GM18511 (cell line): Measurements from ENCODE around the gene SFTA2.
"Not testable (repeated sequence)": the region's sequence is repeated elsewhere in the genome, so short reads cannot be mapped to it uniquely, and the experiment has no call there.

Experiments used
- ATAC-seq: cut with Tn5 transposase; IDR thresholded peaks from one replicate; pipeline ENCODE4 v1.9.1; 2021; ENCODE audit warnings: mild to moderate bottlenecking, moderate library complexity; ENCODE audit not compliant: unreplicated experiment

SFTA2 gene

DNA sequence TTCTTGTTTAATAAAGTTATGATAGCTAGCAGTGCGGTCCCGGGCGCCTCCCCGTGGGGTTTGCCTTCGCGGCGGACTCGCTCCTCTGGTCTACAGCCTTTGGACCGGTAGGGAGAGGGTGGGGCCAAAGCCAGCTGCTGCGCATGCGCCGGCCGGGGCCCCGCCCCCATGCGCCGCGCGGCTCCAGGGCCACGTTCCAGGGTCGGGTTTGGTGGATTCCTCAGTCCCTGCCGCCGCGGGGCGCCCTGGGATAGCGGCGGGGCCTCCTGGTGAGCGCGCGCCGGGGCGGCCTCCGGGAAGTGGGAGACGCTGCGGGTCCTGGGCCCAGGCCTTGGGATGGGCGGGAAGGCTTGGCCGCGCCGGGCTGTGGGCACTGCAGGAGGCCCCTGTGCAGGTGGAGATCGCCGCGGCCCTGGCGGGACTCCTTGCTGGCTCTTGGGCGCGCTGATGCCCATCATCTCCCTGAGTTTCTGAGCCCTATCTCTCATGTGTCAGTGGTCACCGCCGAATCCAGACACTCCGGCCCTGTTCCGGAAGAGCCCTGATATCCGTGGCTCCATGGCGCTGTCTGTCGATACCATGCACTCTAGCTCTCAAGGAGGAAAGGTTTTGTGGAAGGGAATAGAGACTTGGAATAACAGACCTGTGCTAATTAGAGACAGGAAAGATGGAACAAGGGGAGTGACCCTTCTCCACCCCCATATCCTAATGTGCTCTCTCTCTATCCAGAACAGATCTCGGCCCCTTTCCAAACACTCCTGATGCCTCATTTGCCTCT, 17.7 kb downstream of the SFTA2 start, which contains the start of gene VARS2:
Gene VARS2, plus strand, starts transcription at position 163 of the 778 bp plus-strand sequence. Its CDS starts 599 bp downstream, at position 762.
- ATAC-seq, result peak; percentile 90

DNA sequence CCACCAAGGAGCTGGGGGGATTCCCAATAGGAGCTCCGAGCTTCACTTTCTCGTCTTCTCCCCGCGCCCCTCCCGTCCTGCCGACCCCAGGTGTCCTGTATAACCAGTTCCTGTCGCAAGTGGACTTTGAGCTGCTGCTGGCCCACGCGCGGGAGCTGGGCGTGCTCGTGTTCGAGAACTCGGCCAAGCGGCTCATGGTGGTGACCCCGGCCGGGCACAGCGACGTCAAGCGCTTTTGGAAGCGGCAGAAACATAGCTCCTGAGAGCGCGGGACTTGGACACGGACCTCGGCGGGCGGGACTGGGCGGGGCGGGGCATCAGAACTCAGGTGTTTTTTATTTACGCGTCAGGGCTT, 18.3 kb downstream of the SFTA2 start:
- no peak for ATAC-seq

DNA sequence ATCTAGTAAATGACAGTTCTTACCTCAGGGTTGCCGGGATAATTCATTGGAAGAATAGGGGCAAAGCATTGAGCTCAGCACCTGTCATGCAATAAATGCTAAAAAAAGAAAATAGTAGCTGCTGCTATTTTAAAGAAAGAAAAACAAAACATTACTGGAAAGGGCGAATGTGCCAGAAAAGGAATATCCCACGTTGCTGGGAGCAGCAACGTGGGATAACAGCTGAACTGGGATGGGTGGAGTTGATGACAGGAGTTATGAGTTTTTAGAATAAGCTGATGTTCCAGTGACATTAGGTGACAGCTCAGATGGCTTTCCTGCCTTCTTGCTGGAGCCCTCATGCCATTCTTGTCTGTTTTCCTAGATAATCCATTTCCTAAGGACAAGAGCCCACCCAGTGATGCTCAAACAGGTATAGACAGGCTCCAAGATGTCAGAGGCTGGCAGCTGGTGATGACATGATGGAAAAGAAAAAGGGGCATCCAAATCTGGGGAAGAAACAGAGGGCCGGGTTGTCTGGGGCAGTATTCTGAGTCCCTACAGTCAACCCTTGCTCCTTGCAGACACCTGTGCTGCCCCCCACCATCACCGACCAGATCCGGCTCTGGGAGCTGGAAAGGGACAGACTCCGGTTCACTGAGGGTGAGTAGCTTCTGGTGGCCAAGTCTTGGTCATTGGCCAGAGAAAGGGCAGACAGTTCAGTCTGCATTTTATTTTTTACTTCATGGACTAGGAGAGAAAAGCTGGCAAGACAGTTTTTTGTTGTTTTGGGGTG, 19.0 kb downstream of the SFTA2 start:
- ATAC-seq, result no peak

DNA sequence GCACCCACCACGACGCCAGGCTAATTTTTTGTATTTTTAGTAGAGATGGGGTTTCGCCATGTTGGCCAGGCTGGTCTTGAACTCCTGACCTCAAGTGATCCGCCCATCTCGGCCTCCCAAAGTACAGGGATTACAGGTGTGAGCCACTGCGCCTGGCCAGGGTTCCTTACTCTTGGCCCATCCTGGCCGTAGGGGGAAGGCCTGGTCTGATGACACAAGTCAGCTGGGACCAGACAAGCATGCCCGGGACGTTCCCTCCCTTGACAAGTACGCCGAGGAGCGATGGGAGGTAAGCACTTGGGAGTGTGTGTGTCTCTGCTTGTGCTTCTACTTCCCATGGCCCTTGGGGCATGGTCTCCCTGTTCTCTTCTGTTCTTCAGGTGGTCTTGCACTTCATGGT, 21.5 kb downstream of the SFTA2 start:
- not testable (repeated sequence) for ATAC-seq

DNA sequence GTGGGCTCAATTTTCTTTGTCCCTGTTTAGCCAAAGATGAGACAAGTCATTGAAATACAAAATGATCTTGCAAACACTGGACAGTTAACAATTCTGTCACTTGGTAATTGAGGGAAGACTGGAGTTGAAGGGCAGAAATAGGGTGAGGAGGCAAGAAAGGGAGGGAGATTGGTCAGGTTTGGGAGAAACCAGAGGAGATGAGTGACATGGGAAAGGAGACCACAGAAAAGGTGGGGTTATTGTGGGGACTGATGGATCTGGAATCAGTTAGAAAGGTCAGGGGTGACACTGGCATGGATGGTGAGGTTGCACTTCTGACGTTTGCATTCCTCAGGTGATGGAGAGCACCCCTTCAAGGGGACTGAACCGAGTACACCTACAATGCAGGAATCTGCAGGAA, 23.3 kb downstream of the SFTA2 start:
- no peak for ATAC-seq

DNA sequence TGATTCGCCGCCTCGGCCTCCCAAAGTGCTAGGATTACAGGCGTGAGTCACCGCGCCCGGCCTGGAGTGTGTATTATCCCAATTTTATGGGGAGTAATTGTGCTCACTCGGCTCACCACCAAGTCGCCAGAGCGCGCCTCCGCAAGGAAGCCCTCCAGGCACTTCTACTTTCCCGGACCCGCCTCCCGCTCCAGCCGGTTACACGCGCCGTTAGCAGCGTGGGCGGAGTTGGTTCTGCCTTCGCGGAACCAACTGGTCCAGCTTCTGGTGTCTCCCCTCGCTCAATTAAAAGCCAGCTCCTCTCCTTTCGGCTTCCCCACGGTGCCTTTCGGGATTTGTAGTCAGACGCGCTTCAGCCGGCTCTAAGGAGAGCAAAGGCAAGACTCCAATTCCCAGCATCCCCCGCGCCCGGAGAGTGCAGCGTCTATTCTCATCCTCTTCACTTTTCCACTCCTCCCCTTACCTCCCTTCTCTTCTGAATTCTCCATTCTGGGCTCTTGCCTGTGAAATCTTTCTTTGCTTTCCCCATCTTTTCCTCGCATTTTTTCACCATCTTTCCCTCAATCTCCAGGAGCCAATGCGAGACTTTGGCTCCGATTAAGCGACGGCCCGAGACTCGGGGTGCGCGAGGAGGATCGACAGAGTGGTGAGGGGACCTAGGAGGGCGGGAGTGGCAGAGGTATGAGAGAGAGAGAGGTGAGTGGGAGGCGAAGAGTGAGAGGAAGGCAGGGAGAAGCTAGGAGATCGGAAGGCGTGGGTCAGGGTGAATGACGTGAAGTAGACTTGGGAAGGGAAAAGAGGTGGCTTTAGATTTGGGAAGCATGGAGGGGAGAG, 24.0 kb downstream of the SFTA2 start, which contains the start of gene GTF2H4:
Gene GTF2H4, plus strand, starts transcription at position 450 of the 834 bp plus-strand sequence.
- peak; percentile 98 for ATAC-seq

DNA sequence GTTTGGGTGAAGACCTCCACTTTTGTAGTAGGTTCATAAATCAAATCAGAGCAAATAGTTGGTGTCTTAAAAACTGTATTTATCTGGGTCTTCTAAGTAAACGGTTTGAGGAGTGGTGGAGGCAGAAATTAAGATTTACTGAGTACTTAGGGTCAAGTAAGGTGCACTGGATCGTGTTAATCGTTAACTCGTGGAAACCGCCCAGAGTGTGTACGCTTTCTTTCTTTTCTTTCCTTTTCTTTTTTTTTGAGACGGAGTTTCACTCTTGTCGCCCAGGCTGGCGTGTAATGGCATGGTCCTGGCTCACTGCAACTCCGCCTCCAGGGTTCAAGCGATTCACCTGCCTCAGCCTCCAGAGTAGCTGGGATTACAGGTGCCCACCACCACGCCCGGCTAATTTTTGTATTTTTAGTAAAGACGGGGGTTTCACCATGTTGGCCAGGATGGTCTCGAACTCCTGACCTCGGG, 24.6 kb downstream of the SFTA2 start:
- not testable (repeated sequence) for ATAC-seq

DNA sequence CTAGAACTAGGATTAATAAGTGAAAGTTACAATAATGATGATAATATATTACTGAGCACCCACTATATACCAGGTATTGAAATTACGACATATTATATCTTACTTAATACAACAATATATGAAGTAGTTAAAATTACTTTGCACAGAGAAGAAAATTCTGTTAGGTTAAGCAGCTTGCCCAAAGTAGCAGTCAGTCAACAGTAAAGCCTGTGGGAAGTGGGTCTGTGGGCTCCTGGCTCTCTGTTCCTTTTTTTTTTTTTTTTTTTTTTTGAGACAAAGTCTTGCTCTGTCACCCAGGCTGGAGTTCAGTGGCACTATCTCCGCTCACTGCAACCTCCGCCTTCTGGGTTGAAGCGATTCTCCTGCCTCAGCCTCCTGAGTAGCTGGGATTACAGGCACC, 28.7 kb downstream of the SFTA2 start:
- no peak for ATAC-seq

DNA sequence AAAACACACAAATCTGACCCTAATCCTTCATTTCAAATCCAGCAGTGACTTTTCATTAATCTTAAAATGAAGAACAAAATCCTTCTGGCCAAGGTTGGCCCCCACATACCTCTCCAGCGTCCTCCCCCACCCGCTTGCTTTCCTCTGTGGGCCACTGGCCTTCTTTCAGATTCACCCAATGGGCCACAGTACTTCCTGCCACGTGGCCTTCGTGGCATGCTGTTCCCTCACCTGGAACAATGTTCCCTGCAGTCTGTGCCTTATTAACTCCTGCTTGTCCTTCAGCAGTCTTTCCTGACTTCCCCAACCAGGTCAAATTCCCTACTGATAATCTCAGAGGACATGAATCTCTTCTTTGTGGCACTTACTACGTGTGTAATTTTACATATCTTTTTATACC, 29.3 kb downstream of the SFTA2 start:
- no peak for ATAC-seq

DNA sequence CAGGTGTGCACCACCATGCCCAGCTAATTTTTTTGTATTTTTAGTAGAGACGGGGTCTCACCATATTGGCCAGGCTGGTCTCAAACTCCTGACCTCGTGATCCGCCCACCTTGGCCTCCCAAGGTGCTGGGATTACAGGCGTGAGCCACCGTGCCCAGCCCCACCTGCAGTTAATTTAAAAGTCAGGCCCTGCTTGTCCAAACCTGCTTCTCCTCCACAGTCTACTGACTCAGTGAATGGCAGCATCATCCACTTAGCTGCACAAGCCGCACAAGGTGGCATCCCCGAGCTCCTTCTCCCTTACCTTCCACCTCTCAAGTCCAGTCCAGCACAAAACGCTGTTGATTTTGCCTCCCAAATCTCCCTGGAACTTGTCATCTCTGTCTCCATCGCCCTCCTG, 29.8 kb downstream of the SFTA2 start:
- ATAC-seq, result not testable (repeated sequence)

DNA sequence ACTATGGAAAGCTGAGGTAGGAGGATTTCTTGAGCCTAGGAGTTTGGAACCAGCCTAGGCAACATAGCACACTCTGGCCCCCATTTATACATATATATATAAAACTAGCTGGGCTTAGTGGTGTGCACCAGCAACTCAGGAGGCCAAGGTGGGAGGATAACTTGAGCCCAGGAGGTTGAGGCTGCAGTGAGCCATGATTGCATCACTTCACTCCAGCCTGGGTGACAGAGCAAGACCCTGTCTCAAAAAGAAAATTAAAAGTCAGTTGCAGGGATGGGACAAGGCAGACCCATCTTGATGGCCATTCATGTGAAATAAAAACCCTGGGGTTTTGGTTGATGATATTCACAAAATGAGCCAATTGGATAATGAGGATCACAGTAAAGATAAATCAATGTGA, 30.5 kb downstream of the SFTA2 start:
- no peak for ATAC-seq

DNA sequence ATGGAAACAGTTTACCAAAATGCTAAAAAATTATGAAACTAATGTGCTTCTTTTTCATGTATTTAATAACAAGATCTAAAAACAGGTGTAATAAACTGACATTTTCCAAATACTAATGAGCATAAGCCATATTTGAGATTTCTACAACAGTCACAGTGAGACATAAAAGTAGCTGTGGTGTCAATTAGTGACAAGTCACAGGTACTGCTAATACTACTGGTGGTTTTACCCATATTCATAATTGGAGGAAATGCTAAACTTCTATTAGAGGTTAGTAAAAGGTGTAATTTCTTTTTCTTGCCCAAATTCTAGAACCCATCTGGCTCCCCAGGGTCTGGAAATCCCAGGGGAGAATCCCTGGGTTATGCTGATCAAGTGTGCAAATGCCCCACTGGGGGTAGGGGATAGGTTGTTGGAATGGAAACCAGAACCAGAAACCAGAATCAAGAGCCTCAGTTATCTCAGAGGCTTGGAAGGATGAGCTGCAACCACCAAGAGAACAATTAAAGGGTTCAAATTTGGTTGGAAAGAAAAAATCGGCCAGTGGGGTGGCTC, 31.0 kb downstream of the SFTA2 start:
- no peak for ATAC-seq

DNA sequence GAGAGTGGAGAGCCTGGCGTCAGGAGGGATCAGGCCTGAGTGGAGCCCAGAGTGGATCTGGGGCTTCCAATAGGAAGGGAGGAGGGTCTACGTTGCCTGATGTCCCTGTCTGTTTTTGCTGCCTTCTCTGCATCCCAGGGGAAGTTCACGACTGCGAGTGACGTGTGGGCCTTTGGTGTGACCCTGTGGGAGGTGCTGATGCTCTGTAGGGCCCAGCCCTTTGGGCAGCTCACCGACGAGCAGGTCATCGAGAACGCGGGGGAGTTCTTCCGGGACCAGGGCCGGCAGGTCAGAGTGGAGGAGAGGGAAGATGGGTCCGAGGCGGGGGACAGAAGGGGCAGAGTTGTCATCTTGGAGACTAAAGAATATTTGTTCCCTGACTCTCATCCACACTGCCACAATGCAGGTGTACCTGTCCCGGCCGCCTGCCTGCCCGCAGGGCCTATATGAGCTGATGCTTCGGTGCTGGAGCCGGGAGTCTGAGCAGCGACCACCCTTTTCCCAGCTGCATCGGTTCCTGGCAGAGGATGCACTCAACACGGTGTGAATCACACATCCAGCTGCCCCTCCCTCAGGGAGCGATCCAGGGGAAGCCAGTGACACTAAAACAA, 33.1 kb downstream of the SFTA2 start:
- ATAC-seq, result no peak

DNA sequence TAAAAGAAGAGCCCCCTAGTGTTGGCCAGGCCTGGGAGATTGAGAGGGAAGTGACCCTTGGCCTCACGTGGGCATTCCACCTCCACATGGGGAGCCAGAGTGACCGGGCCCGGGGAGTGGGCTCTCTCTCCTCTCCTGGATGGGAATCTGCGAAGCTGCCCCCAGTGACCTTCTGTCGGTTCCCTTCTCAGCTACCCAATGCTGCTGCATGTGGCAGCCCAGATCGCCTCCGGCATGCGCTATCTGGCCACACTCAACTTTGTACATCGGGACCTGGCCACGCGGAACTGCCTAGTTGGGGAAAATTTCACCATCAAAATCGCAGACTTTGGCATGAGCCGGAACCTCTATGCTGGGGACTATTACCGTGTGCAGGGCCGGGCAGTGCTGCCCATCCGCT, 34.1 kb downstream of the SFTA2 start:
- no peak for ATAC-seq

DNA sequence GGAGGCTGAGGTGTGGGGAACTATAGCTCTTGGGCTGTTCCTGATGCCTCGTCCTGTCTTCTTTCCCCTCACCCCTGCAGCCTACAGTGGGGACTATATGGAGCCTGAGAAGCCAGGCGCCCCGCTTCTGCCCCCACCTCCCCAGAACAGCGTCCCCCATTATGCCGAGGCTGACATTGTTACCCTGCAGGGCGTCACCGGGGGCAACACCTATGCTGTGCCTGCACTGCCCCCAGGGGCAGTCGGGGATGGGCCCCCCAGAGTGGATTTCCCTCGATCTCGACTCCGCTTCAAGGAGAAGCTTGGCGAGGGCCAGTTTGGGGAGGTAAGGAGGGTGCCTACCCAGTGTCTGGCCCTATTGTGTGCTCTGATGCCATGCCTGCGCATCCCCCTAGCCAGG, 35.4 kb downstream of the SFTA2 start:
- no peak for ATAC-seq

DNA sequence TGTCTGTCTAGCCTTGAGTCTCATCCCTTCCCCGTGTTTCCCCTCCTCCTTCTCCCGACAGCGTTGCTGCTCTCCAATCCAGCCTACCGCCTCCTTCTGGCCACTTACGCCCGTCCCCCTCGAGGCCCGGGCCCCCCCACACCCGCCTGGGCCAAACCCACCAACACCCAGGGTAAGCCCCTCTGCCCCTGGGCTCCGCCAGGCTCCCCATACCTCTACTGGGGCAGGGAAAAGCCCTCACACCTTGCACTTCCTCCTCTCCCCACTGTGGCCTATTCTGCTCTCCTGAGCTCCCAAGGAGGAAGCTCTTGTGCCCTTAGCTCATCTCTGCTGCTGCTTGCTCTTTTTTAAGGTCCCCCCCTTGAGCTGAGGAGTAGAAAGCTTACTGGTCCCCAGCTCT, 36.6 kb downstream of the SFTA2 start:
- no peak for ATAC-seq

DNA sequence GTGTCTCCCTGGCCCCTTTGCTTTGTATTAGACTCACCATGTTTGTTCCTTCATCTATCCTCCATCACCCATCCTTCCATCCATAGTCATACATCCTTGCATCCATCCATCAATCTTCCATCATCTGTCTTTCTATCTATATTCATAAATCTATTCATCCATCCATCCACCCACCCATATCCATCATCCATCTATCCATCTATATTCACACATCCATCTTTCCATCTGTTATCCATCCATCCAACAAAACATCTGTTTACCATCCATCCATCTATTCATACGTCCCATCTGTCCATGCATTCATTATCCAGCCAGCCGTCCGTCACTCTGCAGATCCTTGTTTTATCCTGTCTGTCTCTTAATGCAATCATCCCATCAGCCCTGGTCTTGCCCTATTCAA, 37.0 kb downstream of the SFTA2 start:
- no peak for ATAC-seq

DNA sequence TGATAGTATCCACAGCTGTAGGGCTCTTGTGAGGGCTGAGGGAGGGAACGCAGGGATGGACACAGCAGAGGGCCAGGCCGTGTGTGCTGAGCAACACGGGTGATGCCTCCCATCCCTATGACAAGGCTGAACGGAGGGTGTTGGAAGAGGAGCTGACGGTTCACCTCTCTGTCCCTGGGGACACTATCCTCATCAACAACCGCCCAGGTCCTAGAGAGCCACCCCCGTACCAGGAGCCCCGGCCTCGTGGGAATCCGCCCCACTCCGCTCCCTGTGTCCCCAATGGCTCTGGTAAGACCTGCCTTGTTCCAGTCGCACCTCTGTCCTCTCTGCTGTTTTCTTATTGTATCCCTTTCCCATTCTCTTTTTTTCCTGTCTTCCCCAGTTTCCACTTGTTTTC, 37.6 kb downstream of the SFTA2 start:
- no peak for ATAC-seq

DNA sequence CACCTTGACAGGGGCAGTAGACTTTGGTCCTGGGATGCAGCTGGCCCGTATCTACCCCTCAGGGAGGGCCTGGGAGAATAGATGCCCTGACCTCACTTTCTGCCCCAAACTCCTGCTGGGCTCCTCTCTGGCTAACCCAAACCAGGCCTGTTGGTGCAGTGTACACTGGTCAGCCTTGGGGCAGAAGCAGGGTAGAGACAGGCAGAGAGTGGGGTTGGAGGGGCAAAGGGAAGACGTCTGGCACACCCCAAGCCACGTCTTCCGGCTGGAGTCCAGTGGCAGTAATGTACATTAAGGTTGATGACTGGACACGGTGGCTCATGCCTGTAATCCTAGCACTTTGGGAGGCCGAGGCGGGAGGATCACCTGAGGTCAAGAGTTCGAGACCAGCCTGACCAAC, 38.3 kb downstream of the SFTA2 start:
- ATAC-seq, result no peak

DNA sequence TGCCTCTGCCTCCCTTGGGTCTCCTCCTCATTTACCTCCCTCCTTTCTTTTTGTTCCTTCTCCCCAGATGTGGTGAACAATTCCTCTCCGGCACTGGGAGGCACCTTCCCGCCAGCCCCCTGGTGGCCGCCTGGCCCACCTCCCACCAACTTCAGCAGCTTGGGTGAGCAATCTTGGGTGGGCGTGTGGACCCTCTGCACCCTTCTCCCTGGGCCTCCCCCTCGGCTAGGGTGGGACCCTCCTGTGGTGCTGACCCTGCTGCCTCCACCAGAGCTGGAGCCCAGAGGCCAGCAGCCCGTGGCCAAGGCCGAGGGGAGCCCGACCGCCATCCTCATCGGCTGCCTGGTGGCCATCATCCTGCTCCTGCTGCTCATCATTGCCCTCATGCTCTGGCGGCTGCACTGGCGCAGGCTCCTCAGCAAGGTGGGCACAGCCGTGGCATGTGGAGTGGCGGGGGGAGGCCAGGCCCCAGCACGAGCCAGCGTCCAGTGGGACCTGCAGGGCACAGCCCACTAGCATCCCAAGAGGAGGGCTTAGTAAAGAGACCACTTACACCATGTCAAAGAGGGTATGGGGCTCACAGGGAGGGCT, 38.9 kb downstream of the SFTA2 start:
- no peak for ATAC-seq
